Panc1 (cell line): ENCODE results near the gene CNDP1. TPM values are rescaled to one million over a fixed set of nuclear protein-coding genes. Genes with fewer than 3 reads are reported as not detected.

Experiments
- ATAC-seq: fragments of 200-7000 bp; cut with Tn5 transposase; 2 replicates; pipeline ENCODE4 v1.9.1; 2020; ENCODE audit warnings: mild to moderate bottlenecking, moderate library complexity
- BruUV-seq: library from RNA; stranded (reverse); fragments of 400-500 nt; replicated peaks from 2 replicates; lab custom pipeline; 2021; lab: Mats Ljungman, UMichigan
- CTCF ChIA-PET: fragments of 300-600 bp; sonication (Branson Sonifier 250); formaldehyde crosslinking; loops from one replicate; lab custom pipeline; 2022; ENCODE audit warnings: antibody characterized with exemption; lab: Charles Lee
- POLR2A ChIA-PET: fragments of 300-600 bp; sonication (Branson Sonifier 250); formaldehyde crosslinking; loops from one replicate; lab custom pipeline; 2022; ENCODE audit warnings: antibody characterized with exemption; lab: Charles Lee
- DNase-seq: peaks from one replicate; pipeline ENCODE4 v3.0.0-alpha.2; 2010; ENCODE audit warnings: low read depth, low spot score
- H3K27ac ChIP-seq: 2 replicates; pipeline ENCODE4 v1.5.1; 2011; ENCODE audit warnings: mild to moderate bottlenecking, low read length, inconsistent platforms
- H3K27me3 ChIP-seq: fragments of 200-500 bp; sonication (Bioruptor generic); 2 replicates; pipeline ENCODE4 v1.6.0; 2014; ENCODE audit warnings: low read length, inconsistent platforms; ENCODE audit not compliant: control insufficient read depth, insufficient read depth
- H3K36me3 ChIP-seq: fragments of 200-500 bp; sonication (Bioruptor generic); 2 replicates; pipeline ENCODE4 v1.5.1; 2014; ENCODE audit warnings: inconsistent platforms, mild to moderate bottlenecking, low read length, moderate library complexity; ENCODE audit not compliant: control insufficient read depth, insufficient read depth
- H3K4me1 ChIP-seq: 2 replicates; pipeline ENCODE4 v1.5.1; 2011; ENCODE audit warnings: inconsistent platforms, mild to moderate bottlenecking, low read length, moderate library complexity; ENCODE audit not compliant: control insufficient read depth, insufficient read depth
- H3K4me3 ChIP-seq, 2 experiments: 2 replicates each; pipeline ENCODE4 v1.5.1; 2011 to 2012; ENCODE audit warnings: low read depth in 2 of 2, low read length in 2 of 2, mild to moderate bottlenecking in 2 of 2, inconsistent platforms in 1 of 2, moderate library complexity in 1 of 2
- H3K9me3 ChIP-seq: fragments of 200-500 bp; sonication (Bioruptor generic); 2 replicates; pipeline ENCODE4 v1.5.1; 2014; ENCODE audit warnings: low read depth, mild to moderate bottlenecking, inconsistent platforms, low read length, moderate library complexity; ENCODE audit not compliant: control insufficient read depth, insufficient read depth
- POLR2AphosphoS5 ChIP-seq: IDR thresholded peaks from 2 replicates; pipeline ENCODE4 v1.6.1; 2012; ENCODE audit warnings: mild to moderate bottlenecking, low read depth, low read length, moderate library complexity
- SIN3A ChIP-seq: IDR thresholded peaks from 2 replicates; pipeline ENCODE4 v1.6.1; 2012; ENCODE audit warnings: low read depth, mild to moderate bottlenecking, low read length, moderate library complexity, borderline replicate concordance; ENCODE audit not compliant: insufficient read depth
- TCF7L2 ChIP-seq: IDR thresholded peaks from 2 replicates; pipeline ENCODE4 v1.6.1; 2011; ENCODE audit warnings: mild to moderate bottlenecking, low read depth, low read length, inconsistent platforms
- in situ Hi-C: cut with HindIII; loops from 2 replicates; pipeline ENCODE4 v1.10.0; 2016; ENCODE audit warnings: low sequenced_read_pairs, low pct_unique_long_range_greater_than_20kb
- intact Hi-C: fragments of 100-400 bp; cut with micrococcal nuclease; formaldehyde crosslinking; loops from one replicate; pipeline ENCODE4 v1.10.0; 2022; ENCODE audit not compliant: unreplicated experiment
- total RNA-seq: library from RNA; stranded (reverse); gene quantifications from one replicate; pipeline ENCODE4 v1.2.1, GENCODE V29; 2021; ENCODE audit not compliant: unreplicated experiment
- TF ChIP-seq, protein P1 (sequence below): fragments of 450-650 bp; IDR thresholded peaks from 2 replicates; pipeline ENCODE4 v1.5.1; 2017; ENCODE audit warnings: mild to moderate bottlenecking
- TF ChIP-seq, protein P2 (sequence below), 2 experiments: IDR thresholded peaks; 2 replicates each; pipeline ENCODE4 v1.6.1; 2011 to 2012; ENCODE audit warnings: low read depth in 2 of 2, control low read depth in 1 of 2, low read length in 1 of 2, mild to moderate bottlenecking in 1 of 2, moderate library complexity in 1 of 2; ENCODE audit not compliant: insufficient read depth in 1 of 2

The CNDP1 gene
- total RNA-seq, 1 experiment from 2014 or later, result not detected

DNA sequence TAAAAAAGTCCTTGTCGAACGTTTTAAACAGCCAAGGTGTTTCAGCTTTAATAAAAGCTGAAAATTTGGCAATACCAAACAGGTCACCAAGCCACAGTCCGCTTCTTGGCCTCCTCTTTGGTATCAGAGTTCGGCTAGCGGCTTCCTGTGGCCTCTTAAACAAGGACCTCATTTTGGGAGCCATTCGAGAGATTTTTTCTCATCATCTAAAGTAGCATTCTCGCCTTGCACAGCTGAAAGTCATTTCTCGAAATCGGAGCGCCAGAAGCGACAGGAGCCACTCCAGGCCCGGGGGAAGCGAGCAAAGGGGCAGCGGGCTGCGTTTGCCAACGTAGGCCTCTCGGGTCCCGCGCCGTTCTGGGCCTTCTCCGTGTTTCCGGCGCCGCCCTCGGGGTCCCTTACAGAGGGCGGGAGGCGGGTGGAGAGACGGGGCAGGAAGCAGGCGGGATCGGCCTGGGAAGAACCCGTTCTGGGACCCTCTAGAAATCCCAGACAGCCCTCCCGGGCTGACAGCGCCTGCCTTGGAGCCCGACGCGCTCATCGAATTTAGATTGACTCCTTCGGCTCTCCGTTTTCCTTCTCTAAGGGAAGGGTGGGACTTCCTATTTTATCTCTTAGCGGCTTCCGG is 62.8 kb downstream of the CNDP1 start:
- peak overlapping the region; percentile 99 for H3K27ac ChIP-seq
- peak overlapping the region; percentile 70 to 90 for H3K4me3 ChIP-seq
- DNase-seq (no peak), ATAC-seq (peak; percentile 71)
- TF ChIP-seq, protein P1, sequence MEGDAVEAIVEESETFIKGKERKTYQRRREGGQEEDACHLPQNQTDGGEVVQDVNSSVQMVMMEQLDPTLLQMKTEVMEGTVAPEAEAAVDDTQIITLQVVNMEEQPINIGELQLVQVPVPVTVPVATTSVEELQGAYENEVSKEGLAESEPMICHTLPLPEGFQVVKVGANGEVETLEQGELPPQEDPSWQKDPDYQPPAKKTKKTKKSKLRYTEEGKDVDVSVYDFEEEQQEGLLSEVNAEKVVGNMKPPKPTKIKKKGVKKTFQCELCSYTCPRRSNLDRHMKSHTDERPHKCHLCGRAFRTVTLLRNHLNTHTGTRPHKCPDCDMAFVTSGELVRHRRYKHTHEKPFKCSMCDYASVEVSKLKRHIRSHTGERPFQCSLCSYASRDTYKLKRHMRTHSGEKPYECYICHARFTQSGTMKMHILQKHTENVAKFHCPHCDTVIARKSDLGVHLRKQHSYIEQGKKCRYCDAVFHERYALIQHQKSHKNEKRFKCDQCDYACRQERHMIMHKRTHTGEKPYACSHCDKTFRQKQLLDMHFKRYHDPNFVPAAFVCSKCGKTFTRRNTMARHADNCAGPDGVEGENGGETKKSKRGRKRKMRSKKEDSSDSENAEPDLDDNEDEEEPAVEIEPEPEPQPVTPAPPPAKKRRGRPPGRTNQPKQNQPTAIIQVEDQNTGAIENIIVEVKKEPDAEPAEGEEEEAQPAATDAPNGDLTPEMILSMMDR, result no peak
- TF ChIP-seq, protein P2, sequence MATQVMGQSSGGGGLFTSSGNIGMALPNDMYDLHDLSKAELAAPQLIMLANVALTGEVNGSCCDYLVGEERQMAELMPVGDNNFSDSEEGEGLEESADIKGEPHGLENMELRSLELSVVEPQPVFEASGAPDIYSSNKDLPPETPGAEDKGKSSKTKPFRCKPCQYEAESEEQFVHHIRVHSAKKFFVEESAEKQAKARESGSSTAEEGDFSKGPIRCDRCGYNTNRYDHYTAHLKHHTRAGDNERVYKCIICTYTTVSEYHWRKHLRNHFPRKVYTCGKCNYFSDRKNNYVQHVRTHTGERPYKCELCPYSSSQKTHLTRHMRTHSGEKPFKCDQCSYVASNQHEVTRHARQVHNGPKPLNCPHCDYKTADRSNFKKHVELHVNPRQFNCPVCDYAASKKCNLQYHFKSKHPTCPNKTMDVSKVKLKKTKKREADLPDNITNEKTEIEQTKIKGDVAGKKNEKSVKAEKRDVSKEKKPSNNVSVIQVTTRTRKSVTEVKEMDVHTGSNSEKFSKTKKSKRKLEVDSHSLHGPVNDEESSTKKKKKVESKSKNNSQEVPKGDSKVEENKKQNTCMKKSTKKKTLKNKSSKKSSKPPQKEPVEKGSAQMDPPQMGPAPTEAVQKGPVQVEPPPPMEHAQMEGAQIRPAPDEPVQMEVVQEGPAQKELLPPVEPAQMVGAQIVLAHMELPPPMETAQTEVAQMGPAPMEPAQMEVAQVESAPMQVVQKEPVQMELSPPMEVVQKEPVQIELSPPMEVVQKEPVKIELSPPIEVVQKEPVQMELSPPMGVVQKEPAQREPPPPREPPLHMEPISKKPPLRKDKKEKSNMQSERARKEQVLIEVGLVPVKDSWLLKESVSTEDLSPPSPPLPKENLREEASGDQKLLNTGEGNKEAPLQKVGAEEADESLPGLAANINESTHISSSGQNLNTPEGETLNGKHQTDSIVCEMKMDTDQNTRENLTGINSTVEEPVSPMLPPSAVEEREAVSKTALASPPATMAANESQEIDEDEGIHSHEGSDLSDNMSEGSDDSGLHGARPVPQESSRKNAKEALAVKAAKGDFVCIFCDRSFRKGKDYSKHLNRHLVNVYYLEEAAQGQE (IDR thresholded peaks at IDR 0.05; ENCODE audit: insufficient read depth in 1 of 2, low read depth in 2 of 2, low read length in 1 of 2), result 0 out of 4 replicates have a peak, but pooled peaks of 1 of the 2 experiments have one; percentile 50
- peak; percentile 31; the same call in 1 of the 2 replicates for TF ChIP-seq SIN3A
- TF ChIP-seq POLR2AphosphoS5, result peak; percentile 84; the same call in 1 of the 2 replicates
- no peaks in the 10 kb centered on the region; the same call in 1 of the 2 replicates for H3K36me3 ChIP-seq
- POLR2A ChIA-PET, result no interaction called here
- H3K9me3 ChIP-seq, result no peaks in the 10 kb centered on the region
- intact Hi-C loops (no loop called here), in situ Hi-C loops (no loop called here)
- peaks cover 11% of the 10 kb centered on the region for H3K4me1 ChIP-seq
- BruUV-seq, result no TSS peak
- CTCF ChIA-PET, result no interaction called here
- no peaks in the 10 kb centered on the region for H3K27me3 ChIP-seq

DNA sequence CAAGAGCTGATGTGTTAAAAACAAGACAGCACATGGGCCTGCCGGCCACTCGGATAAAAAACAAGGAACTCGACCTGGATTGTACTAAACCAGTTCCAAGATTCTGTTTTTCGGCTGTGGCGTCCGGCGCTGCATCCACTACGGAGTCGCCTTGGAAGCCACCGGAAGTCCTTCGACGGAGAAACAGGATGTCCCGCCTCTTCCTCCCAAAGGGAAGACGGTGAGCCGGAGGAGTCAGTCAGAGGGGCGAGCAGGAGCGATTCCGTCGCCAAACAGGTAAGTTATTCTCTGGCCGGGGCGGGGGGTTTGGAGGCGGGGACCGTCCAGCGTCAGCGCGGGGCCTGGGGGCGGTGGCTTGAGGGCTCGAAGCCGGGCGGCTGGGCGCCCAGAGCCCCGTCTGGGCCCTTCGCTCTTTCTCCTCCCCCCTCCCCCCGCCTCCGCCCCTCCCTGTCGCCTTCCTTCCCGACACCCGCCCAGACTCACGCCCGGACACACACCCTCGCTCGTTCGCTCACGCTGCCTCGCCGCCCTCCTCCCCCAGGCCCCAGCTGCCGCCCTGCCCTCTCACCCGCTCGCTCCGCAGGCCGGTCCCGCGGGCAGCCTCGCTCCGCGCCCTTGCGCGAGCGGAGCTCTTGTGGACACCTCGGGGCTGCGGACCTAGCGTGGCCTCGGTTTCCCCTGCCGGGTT is 63.5 kb downstream of the CNDP1 start, which contains the start of gene ZNF407:
Gene ZNF407, plus strand, starts transcription at position 209 of the 688 bp plus-strand sequence. CDS start 33,150 bp downstream, outside the sequence.
- BruUV-seq, result no TSS peak
- Histone ChIP-seq H3K9me3 (no peaks in the 10 kb centered on the region), H3K27ac (peak within 1 kb of the TSS; percentile 99), H3K36me3 (no peaks in the 10 kb centered on the region; the same call in 1 of the 2 replicates), H3K4me3 (peak within 1 kb of the TSS; percentile 70 to 90), H3K27me3 (no peaks in the 10 kb centered on the region), H3K4me1 (peaks cover 11% of the 10 kb centered on the region)
- peak; percentile 79 for TF ChIP-seq POLR2AphosphoS5
- no peak for TF ChIP-seq TCF7L2
- in situ Hi-C loops (no loop called here), intact Hi-C loops (no loop called here)
- peak; percentile 93 for ATAC-seq
- ChIA-PET CTCF (interaction anchor here (0.7 kb wide), 1 partner anchor 10 kb away, joined by 6 read pairs; no protein-coding TSS in a partner anchor), POLR2A (no interaction called here)
- DNase-seq, result peak; percentile 85
